Small intestine (tissue), 7 donors: ENCODE measurements around the gene EIF2B1. TPM values are rescaled to one million over a fixed set of nuclear protein-coding genes. Genes with fewer than 3 reads are reported as not detected.

Source experiments
- DNase-seq, 2 donors: peaks; one replicate each; pipeline versions ENCODE4 v3.0.0 to v3.0.0-alpha.2; 2013
- FAIRE-seq: peaks from 2 replicates; lab custom pipeline; 2012; peaks lifted over from hg19 to GRCh38; lab: Jason Lieb, UNC
- H3K27ac ChIP-seq, 3 donors: one replicate each; pipeline ENCODE4 v1.5.1; 2013; ENCODE audit warnings: low read length in 2 of 3, mild to moderate bottlenecking in 2 of 3, control low read depth in 1 of 3, inconsistent platforms in 1 of 3, low read depth in 1 of 3, moderate library complexity in 1 of 3
- H3K27me3 ChIP-seq, 3 donors: one replicate each; pipeline ENCODE4 v1.6.1; 2013; ENCODE audit warnings: low read length in 3 of 3, inconsistent platforms in 1 of 3; ENCODE audit not compliant: control insufficient read depth in 3 of 3, insufficient read depth in 3 of 3
- H3K36me3 ChIP-seq, 3 donors: one replicate each; pipeline ENCODE4 v1.6.1; 2013; ENCODE audit warnings: low read length in 3 of 3, inconsistent platforms in 1 of 3, low read depth in 1 of 3, mild to moderate bottlenecking in 1 of 3, moderate library complexity in 1 of 3; ENCODE audit not compliant: control insufficient read depth in 3 of 3, insufficient read depth in 2 of 3
- H3K4me1 ChIP-seq, 3 donors: one replicate each; pipeline ENCODE4 v1.6.1; 2013; ENCODE audit warnings: low read length in 2 of 3, inconsistent platforms in 1 of 3, low read depth in 1 of 3, mild to moderate bottlenecking in 1 of 3, moderate library complexity in 1 of 3; ENCODE audit not compliant: control insufficient read depth in 3 of 3, insufficient read depth in 2 of 3
- H3K4me3 ChIP-seq, 3 donors: one replicate each; pipeline ENCODE4 v1.5.1; 2013; ENCODE audit warnings: low read length in 3 of 3, control low read depth in 1 of 3, inconsistent platforms in 1 of 3, low read depth in 1 of 3, mild to moderate bottlenecking in 1 of 3, moderate library complexity in 1 of 3
- H3K9me3 ChIP-seq, 2 donors: one replicate each; pipeline ENCODE4 v1.6.1; 2013; ENCODE audit warnings: low read depth in 1 of 2, low read length in 1 of 2; ENCODE audit not compliant: control insufficient read depth in 2 of 2, insufficient read depth in 1 of 2
- WGBS, 3 donors: extraction: QIAGEN DNeasy Blood & Tissue Kit; methylation state at CpG; one replicate each; pipeline ENCODE4 v1.1.7; 2013; 5-methylcytosine and 5-hydroxymethylcytosine counted together
- polyA plus RNA-seq, 4 donors: library from polyadenylated mRNA; stranded (reverse) in 3 of 4; unstranded in 1 of 4; fragments of 200-250 nt in 3 of 4; fragments of 120-200 nt in 1 of 4; gene quantifications; one replicate each; pipeline versions ENCODE4 v1.2.1 to v1.2.3, GENCODE V29; 2013
- donor health status: healthy with polysubstance abuse.
- donor health status: control.
- donor health status: control.
- donor health status: Bipolar disorder and iron deficiency.
- donor health status: healthy.

The EIF2B1 gene
- polyA plus RNA-seq, 4 donors = 28.4 to 40.1 (median 30.9) TPM

DNA sequence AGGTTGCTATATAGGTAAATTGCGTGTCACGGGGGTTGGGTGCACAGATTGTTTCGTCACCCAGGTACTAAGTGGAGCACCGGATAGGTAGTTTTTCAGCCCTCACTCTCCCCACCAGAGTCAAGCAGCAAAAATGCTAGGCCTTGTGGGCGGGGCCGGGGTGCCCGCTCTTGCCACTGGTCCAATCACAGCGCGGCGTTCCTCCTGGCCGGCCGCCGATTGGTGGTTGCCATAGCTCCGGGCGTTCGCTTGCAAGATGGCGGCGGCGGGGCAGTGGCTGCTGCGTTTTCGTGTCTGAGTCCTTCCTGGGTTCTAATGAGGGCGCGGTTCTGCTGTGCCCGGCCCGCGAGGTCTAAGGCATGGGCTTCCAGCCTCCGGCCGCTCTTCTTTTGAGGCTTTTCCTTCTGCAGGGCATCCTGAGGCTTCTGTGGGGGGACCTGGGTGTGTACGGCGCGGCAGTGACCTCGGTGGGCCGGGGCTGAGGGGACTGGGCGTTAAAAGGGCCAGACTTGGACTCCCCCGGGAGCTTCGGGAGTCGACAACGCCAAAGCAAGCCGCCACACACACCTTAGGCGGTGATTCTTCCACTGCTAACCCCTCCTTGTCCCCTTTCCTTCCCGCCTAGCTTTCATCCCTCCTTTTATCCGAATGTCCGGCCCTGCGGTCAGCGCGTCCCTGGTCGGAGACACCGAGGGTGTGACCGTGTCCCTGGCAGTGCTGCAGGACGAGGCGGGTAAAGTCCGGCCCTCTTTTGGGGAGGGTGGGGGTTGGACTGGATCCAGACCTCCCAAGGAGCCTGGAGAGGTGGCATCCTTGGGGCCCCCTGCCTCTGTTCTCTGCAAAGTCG is 37.6 kb upstream of the EIF2B1 start, which contains the start of gene TCTN2:
TCTN2 (plus strand) TSS at position 232 of the 847 bp plus-strand sequence; CDS start at position 360, 128 bp downstream.
- Histone ChIP-seq H3K27me3 (no peaks in the 10 kb centered on the region), H3K4me3 (peak within 1 kb of the TSS; percentile 69 to 89 (median 74)), H3K9me3 (peaks cover 0 to 3% of the 10 kb centered on the region in 2 donors), H3K36me3 (peaks cover 0 to 18% (median 0%) of the 10 kb centered on the region in 3 donors), H3K4me1 (peaks cover 0 to 3% (median 0%) of the 10 kb centered on the region in 3 donors), H3K27ac (no peak within 1 kb of the TSS)
- 1 to 3% (median 1%) methylated on average over 50 to 53 of the region's 53 CpGs for WGBS, 3 donors
- DNase-seq (peak; percentile 91 to 92), FAIRE-seq (no peak)

DNA sequence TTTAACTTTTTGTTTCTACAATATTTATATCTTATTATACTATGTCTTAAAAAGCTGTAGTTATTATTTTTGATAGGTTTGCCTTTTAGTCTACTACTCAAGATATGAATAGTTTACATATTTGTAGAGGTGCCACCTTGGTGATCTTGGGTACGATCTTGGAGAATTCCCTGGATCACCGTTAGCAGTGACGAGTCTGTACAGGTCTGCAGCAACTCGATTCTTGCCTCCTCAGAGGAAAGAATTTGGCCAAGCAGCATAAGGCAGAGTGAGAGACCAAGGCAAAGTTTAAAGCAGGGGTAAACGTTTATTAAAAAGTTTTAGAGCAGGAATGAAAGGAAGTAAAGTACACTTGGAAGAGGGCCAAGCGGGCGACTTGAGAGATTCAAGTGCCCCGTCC is 34.3 kb upstream of the EIF2B1 start:
- WGBS, 3 donors = 76 to 81% (median 81%) methylated on average over 8 of the region's 8 CpGs
- no peak for FAIRE-seq
- Histone ChIP-seq H3K27me3 (no peaks in the 10 kb centered on the region), H3K27ac (no peak overlapping the region), H3K9me3 (peaks cover 0 to 3% of the 10 kb centered on the region in 2 donors), H3K4me1 (peaks cover 0 to 3% (median 0%) of the 10 kb centered on the region in 3 donors), H3K36me3 (peaks cover 0 to 4% (median 0%) of the 10 kb centered on the region in 3 donors), H3K4me3 (no peak overlapping the region)
- no peak for DNase-seq

DNA sequence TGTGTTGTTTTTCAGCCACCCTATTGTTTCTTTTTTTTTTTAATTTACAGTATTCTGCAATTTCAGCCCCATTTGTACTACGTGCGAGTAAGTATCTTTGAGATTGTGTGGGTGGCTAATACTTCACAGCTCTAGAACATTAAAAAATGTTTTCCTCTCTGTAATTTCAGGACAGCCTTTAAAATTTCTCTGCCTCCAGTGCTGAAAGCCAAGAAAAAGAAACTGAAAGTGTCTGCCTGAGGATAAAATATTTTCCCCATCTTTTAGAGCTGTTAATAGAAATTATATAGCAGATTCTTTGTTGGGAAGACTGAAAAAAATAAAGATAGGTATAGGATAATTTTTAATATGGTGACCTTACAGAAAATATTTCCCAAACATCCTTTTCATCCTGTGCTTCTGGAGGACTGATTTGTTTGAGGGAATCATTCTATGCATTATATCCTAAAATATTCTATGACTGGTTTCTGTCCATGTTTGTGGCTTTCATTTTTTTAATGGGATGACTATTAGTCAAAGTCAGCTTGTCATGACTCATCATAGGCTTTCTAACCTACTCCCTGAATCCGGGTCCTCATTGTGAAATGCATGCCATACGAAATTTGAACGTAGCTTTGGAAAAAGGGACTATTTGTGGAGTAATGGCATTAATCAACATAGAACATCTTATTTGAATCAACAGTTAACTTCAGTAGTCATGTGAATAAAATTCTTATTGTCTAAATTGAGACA is 26.7 kb upstream of the EIF2B1 start:
- WGBS, 3 donors = 68 to 90% (median 79%) methylated on average over 5 of the region's 5 CpGs
- Histone ChIP-seq H3K36me3 (peaks cover 0 to 38% (median 4%) of the 10 kb centered on the region in 3 donors), H3K27me3 (no peaks in the 10 kb centered on the region), H3K27ac (no peak overlapping the region), H3K9me3 (no peaks in the 10 kb centered on the region), H3K4me1 (no peaks in the 10 kb centered on the region), H3K4me3 (no peak overlapping the region)
- no peak for DNase-seq
- no peak for FAIRE-seq

DNA sequence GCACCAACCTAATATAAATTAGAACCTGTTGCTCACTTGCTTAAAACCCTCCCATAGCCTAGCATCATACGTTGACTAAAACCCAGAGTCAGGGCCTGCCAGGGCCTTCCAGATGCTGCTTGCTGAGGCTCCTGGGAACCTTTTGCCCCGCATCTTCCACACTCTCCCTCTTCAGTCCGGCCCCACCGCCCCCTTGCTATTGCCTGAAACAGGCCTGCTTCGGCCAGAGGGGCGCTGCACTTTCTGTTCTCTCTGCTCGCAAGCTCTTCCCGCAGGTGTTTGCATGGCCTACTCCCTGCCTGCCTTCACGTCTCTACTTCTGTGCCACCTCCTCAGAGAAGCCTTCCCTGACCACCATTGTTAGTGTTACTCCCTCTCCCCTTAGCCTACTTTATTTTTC is 23.7 kb upstream of the EIF2B1 start:
- 93 to 97% (median 94%) methylated on average over 9 of the region's 9 CpGs for WGBS, 3 donors
- no peak for DNase-seq
- no peaks in the 10 kb centered on the region for H3K4me1 ChIP-seq
- no peaks in the 10 kb centered on the region for H3K27me3 ChIP-seq
- no peak overlapping the region for H3K27ac ChIP-seq
- H3K9me3 ChIP-seq = no peaks in the 10 kb centered on the region
- H3K36me3 ChIP-seq = peaks cover 0 to 33% (median 6%) of the 10 kb centered on the region in 3 donors
- no peak for FAIRE-seq
- no peak overlapping the region for H3K4me3 ChIP-seq

DNA sequence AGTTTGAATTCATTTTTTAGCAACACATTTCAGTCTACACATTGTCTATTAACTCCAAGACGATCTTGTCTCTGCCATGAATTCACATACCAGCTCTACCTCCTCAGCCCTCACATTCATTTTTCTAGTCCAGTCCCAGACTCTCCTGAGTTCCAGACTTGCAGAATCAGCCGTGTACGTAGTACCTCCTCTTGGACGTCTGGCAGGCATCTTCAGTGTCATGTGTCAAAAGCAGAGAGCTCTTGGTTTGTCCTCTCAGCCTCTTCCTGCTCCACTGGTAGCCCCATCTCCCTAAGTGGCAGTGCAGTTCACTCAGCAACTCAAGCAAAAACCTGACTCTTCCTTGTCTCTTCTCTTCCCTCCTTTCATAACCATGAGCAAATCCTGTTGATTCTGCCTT is 22.9 kb upstream of the EIF2B1 start:
- WGBS, 3 donors = 80 to 91% (median 91%) methylated on average over 4 of the region's 4 CpGs
- DNase-seq = no peak
- peaks cover under 1 to 31% (median 8%) of the 10 kb centered on the region in 3 donors for H3K36me3 ChIP-seq
- H3K27me3 ChIP-seq = no peaks in the 10 kb centered on the region
- no peaks in the 10 kb centered on the region for H3K9me3 ChIP-seq
- H3K27ac ChIP-seq = no peak overlapping the region
- H3K4me3 ChIP-seq = no peak overlapping the region
- no peak for FAIRE-seq
- H3K4me1 ChIP-seq = no peaks in the 10 kb centered on the region

DNA sequence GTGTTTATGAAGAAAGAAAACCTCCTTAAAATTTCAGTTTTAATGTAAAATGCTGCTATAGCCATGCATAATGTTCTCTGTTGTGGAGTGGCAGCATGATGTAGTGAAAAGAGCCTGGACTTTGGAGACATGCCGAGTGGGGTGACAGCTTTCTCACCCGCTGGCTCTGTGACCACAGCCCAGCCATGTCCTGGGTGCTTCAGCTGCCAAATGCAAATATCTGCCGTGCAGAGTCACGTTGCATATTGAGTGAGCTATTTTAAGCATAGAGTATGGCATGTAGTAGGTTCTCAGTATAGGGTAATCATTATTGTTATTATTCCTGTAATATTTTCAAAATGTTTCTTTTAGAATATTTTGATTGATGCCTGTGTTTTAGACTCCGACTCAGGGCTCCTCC is 21.9 kb upstream of the EIF2B1 start:
- Histone ChIP-seq H3K36me3 (peaks cover 3 to 32% (median 8%) of the 10 kb centered on the region in 3 donors), H3K4me3 (no peak overlapping the region), H3K27me3 (no peaks in the 10 kb centered on the region), H3K9me3 (no peaks in the 10 kb centered on the region), H3K4me1 (no peaks in the 10 kb centered on the region), H3K27ac (no peak overlapping the region)
- 86 to 91% (median 86%) methylated on average over 5 of the region's 5 CpGs for WGBS, 3 donors
- no peak for DNase-seq
- no peak for FAIRE-seq

DNA sequence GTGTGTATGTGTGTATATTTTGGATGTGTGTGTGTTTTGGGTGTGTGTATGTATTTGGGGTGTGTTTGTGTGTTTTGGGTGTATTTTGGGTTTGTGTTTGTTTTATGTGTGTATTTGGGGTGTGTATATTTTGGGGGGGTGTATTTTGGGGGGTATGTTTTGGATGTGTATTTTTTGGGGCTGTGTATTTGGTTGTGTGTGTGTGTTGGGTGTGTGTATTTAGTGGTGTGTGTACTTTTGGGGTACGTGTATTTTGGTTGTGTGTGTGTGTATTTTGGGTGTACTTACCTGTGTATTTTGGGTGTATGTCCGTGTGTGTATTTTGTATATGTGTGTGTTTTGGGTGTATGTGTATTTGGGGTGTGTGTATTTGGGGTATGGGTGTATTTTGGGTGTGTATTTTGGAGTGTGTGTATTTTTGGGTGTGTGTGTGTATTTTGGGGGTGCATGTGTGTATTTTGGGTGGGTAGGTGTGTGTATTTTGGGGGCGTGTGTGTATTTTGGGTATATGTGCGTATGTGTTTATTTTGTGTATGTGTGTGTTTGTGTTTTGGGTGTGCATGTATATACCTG is 20.7 kb upstream of the EIF2B1 start:
- Histone ChIP-seq H3K4me3 (no peak overlapping the region), H3K36me3 (peaks cover 6 to 36% (median 8%) of the 10 kb centered on the region in 3 donors), H3K27me3 (no peaks in the 10 kb centered on the region), H3K9me3 (no peaks in the 10 kb centered on the region), H3K4me1 (no peaks in the 10 kb centered on the region), H3K27ac (no peak overlapping the region)
- 90 to 95% (median 95%) methylated on average over 4 of the region's 4 CpGs for WGBS, 3 donors
- DNase-seq = no peak
- no peak for FAIRE-seq

DNA sequence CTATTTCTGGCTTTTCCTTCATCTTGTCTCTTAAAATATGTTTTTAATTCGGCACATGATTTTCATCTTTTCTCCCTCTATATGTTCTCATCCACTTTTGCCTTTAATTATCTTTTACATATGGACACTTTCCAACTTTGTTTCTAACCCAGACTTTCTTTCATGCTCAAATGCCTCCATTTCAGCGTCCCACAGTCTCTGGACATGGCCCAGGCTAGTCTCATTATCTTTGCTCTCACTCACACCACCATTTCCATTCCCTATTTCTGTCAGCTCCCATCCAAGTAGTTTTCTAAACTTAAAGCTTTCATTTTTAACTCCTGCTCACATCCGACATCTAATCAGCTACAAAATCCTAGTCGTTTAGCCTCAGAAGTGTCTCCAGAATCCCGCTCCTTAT is 14.9 kb upstream of the EIF2B1 start:
- DNase-seq (no peak), FAIRE-seq (no peak)
- no peaks in the 10 kb centered on the region for H3K4me1 ChIP-seq
- peaks cover 10 to 45% (median 12%) of the 10 kb centered on the region in 3 donors for H3K36me3 ChIP-seq
- no peak overlapping the region for H3K27ac ChIP-seq
- H3K27me3 ChIP-seq = no peaks in the 10 kb centered on the region
- no peak overlapping the region for H3K4me3 ChIP-seq
- no peaks in the 10 kb centered on the region for H3K9me3 ChIP-seq
- 95 to 96% (median 95%) methylated on average over 5 of the region's 5 CpGs for WGBS, 3 donors
